H9 (cell line): ENCODE results near the gene EDC3. TPM values are rescaled to one million over a fixed set of nuclear protein-coding genes. Genes with fewer than 3 reads are reported as not detected.

Experiments used
- DNase-seq: peaks from one replicate; pipeline ENCODE4 v3.0.0-alpha.2; 2017
- H2AFZ ChIP-seq: one replicate; pipeline ENCODE4 v1.6.1; 2013; ENCODE audit warnings: mild to moderate bottlenecking, low read length, control low read depth, moderate library complexity
- H2AK5ac ChIP-seq: 2 replicates; pipeline ENCODE4 v1.6.1; 2013; ENCODE audit warnings: low read length, control low read depth, mixed read lengths; ENCODE audit not compliant: insufficient read length
- H2BK120ac ChIP-seq: one replicate; pipeline ENCODE4 v1.6.1; 2013; ENCODE audit warnings: low read depth, mild to moderate bottlenecking, low read length, control low read depth, inconsistent platforms; ENCODE audit not compliant: poor library complexity, severe bottlenecking
- H2BK12ac ChIP-seq: 2 replicates; pipeline ENCODE4 v1.6.1; 2013; ENCODE audit warnings: low read length, control low read depth, mixed read lengths, low read depth; ENCODE audit not compliant: insufficient read length
- H2BK15ac ChIP-seq: 2 replicates; pipeline ENCODE4 v1.6.1; 2013; ENCODE audit warnings: low read depth, low read length, control low read depth
- H2BK20ac ChIP-seq: one replicate; pipeline ENCODE4 v1.6.1; 2013; ENCODE audit warnings: low read depth, mild to moderate bottlenecking, low read length, control low read depth, inconsistent platforms; ENCODE audit not compliant: poor library complexity, severe bottlenecking
- H2BK5ac ChIP-seq: 2 replicates; pipeline ENCODE4 v1.6.1; 2013; ENCODE audit warnings: low read length, control low read depth, mixed read lengths; ENCODE audit not compliant: insufficient read length
- H3K14ac ChIP-seq: 2 replicates; pipeline ENCODE4 v1.6.1; 2013; ENCODE audit warnings: low read length, control low read depth; ENCODE audit not compliant: insufficient read depth
- H3K18ac ChIP-seq: 2 replicates; pipeline ENCODE4 v1.6.1; 2013; ENCODE audit warnings: low read depth, mild to moderate bottlenecking, mixed read lengths, low read length, control low read depth; ENCODE audit not compliant: insufficient read length
- H3K23ac ChIP-seq: 2 replicates; pipeline ENCODE4 v1.6.1; 2013; ENCODE audit warnings: low read length, control low read depth, mixed read lengths, low read depth; ENCODE audit not compliant: insufficient read length
- H3K23me2 ChIP-seq: 2 replicates; pipeline ENCODE4 v1.6.1; 2013; ENCODE audit warnings: low read depth, mild to moderate bottlenecking, mixed read lengths, low read length, control low read depth; ENCODE audit not compliant: insufficient read length, poor library complexity, severe bottlenecking
- H3K27ac ChIP-seq: 2 replicates; pipeline ENCODE4 v1.5.1; 2013; ENCODE audit warnings: low read length, control low read depth, mixed read lengths, low read depth; ENCODE audit not compliant: insufficient read length
- H3K27me3 ChIP-seq: 2 replicates; pipeline ENCODE4 v1.6.1; 2013; ENCODE audit warnings: low read length, control low read depth, inconsistent platforms; ENCODE audit not compliant: insufficient read depth
- H3K4ac ChIP-seq: 2 replicates; pipeline ENCODE4 v1.6.1; 2013; ENCODE audit warnings: low read depth, mild to moderate bottlenecking, control low read depth, inconsistent platforms, low read length, moderate library complexity
- H3K4me1 ChIP-seq: 2 replicates; pipeline ENCODE4 v1.6.1; 2013; ENCODE audit warnings: low read length, control low read depth, inconsistent platforms; ENCODE audit not compliant: insufficient read depth
- H3K4me2 ChIP-seq: 2 replicates; pipeline ENCODE4 v1.6.1; 2013; ENCODE audit warnings: low read length, control low read depth, mixed read lengths; ENCODE audit not compliant: insufficient read length, insufficient read depth
- H3K56ac ChIP-seq: 2 replicates; pipeline ENCODE4 v1.6.1; 2013; ENCODE audit warnings: low read depth, mild to moderate bottlenecking, mixed read lengths, low read length, control low read depth; ENCODE audit not compliant: insufficient read length
- H3K79me1 ChIP-seq: 2 replicates; pipeline ENCODE4 v1.6.1; 2013; ENCODE audit warnings: low read depth, mild to moderate bottlenecking, moderate library complexity, low read length, control low read depth, inconsistent platforms; ENCODE audit not compliant: insufficient read depth, poor library complexity, severe bottlenecking
- H3K79me2 ChIP-seq: 2 replicates; pipeline ENCODE4 v1.6.1; 2013; ENCODE audit warnings: low read length, control low read depth, inconsistent platforms; ENCODE audit not compliant: insufficient read depth
- H3K9ac ChIP-seq: 2 replicates; pipeline ENCODE4 v1.6.1; 2013; ENCODE audit warnings: low read length, control low read depth, mixed read lengths; ENCODE audit not compliant: insufficient read length; ENCODE audit errors: extremely low read depth
- H3K9me3 ChIP-seq: one replicate; pipeline ENCODE4 v1.6.1; 2013; ENCODE audit warnings: low read depth, low read length, inconsistent platforms; ENCODE audit not compliant: control insufficient read depth
- H3T11ph ChIP-seq: one replicate; pipeline ENCODE4 v1.6.1; 2013; ENCODE audit warnings: mild to moderate bottlenecking, low read length, control low read depth, inconsistent platforms
- H4K20me1 ChIP-seq: one replicate; pipeline ENCODE4 v1.6.1; 2013; ENCODE audit not compliant: control insufficient read depth, insufficient read length, insufficient read depth
- H4K5ac ChIP-seq: 2 replicates; pipeline ENCODE4 v1.6.1; 2013; ENCODE audit warnings: low read depth, mild to moderate bottlenecking, mixed read lengths, low read length, control low read depth; ENCODE audit not compliant: insufficient read length
- H4K8ac ChIP-seq: replicated peaks from 2 replicates; pipeline ENCODE4 v1.6.1; 2013; ENCODE audit warnings: low read length, control low read depth, mixed read lengths, low read depth; ENCODE audit not compliant: insufficient read length
- H4K91ac ChIP-seq: 2 replicates; pipeline ENCODE4 v1.6.1; 2013; ENCODE audit warnings: low read depth, mild to moderate bottlenecking, moderate library complexity, mixed read lengths, low read length, control low read depth; ENCODE audit not compliant: insufficient read length
- H3K27ac Mint-ChIP-seq, 3 experiments: 2 replicates in 2 of 3; 3 replicates in 1 of 3; pipeline ENCODE4 v1.8.0; 2020 to 2021; ENCODE audit warnings: mixed read lengths in 3 of 3, mild to moderate bottlenecking in 1 of 3, moderate library complexity in 1 of 3
- H3K27me3 Mint-ChIP-seq: 2 replicates; pipeline ENCODE4 v1.8.0; 2021; ENCODE audit warnings: low read depth, mild to moderate bottlenecking, moderate library complexity, mixed read lengths
- H3K36me3 Mint-ChIP-seq, 3 experiments: 2 replicates in 2 of 3; 3 replicates in 1 of 3; pipeline ENCODE4 v1.8.0; 2020 to 2021; ENCODE audit warnings: low read depth in 3 of 3, mixed read lengths in 3 of 3; ENCODE audit not compliant: insufficient read depth in 1 of 3
- H3K4me1 Mint-ChIP-seq, 2 experiments: 2 replicates each; pipeline ENCODE4 v1.8.0; 2020; ENCODE audit warnings: mixed read lengths in 2 of 2
- H3K4me3 Mint-ChIP-seq, 2 experiments: 2 replicates in 1 of 2; 3 replicates in 1 of 2; pipeline ENCODE4 v1.8.0; 2020 to 2021; ENCODE audit warnings: mild to moderate bottlenecking in 2 of 2, mixed read lengths in 2 of 2, moderate library complexity in 1 of 2
- H3K9me3 Mint-ChIP-seq, 2 experiments: 2 replicates in 1 of 2; 3 replicates in 1 of 2; pipeline ENCODE4 v1.8.0; 2020; ENCODE audit warnings: mild to moderate bottlenecking in 2 of 2, mixed read lengths in 2 of 2, moderate library complexity in 1 of 2
- WGBS: extraction: QIAGEN DNeasy Blood & Tissue Kit; methylation state at CpG from one replicate; pipeline ENCODE4 v1.1.7; 2013; ENCODE audit warnings: missing lambda C conversion rate, low lambda C conversion rate, mixed read lengths; ENCODE audit not compliant: insufficient read length; ENCODE audit errors: extremely low coverage; 5-methylcytosine and 5-hydroxymethylcytosine counted together
- total RNA-seq: library from RNA; stranded (reverse); gene quantifications from 2 replicates; pipeline ENCODE4 v1.2.1, GENCODE V29; 2021
- TF ChIP-seq, protein P1 (sequence below): fragments of 200-600 bp; sonication (generic); conservative IDR thresholded peaks from 3 replicates; pipeline ENCODE4 v1.8.0; 2021; ENCODE audit warnings: antibody characterized with exemption, mild to moderate bottlenecking

Gene EDC3
- total RNA-seq, 1 experiment from 2014 or later = 60.5 TPM

DNA sequence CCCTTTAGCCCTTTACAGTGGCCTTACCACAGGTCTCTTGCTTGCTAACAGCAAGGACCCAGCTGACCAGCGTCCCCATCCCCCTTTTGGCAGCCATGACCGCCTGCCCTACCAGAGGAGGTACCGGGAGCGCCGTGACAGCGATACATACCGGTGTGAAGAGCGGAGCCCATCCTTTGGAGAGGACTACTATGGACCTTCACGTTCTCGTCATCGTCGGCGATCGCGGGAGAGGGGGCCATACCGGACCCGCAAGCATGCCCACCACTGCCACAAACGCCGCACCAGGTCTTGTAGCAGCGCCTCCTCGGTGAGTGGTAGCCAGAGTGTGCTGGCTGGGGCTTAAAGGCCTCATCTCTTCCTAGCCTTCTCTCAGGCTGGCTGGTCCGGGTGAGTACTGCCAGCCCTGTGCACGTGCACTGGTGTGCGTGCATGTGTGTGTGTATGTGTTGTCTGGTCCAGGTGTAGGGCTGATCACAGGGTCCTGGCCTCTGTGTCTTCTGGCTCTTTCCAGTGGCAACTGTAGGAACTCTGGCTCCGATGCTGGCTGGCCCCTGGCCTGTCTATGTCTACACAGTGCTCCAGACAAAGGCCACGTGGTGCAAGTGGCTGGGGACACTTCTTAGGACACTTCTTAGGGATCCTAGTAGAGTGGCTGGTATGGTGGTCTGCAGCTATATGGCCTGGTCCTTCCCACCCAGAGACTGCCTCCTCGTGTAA is 75.7 kb downstream of the EDC3 start:
- H4K91ac ChIP-seq = no peak overlapping the region
- H3K4ac ChIP-seq = no peak overlapping the region
- Mint-ChIP-seq H3K27ac (peak overlapping the region in 1 of 3 experiments; percentile 53; a peak in 1 of 7 replicates), H3K36me3 (peaks cover 47 to 60% (median 58%) of the 10 kb centered on the region in 3 experiments; a peak in 6 of 7 replicates), H3K27me3 (no peaks in the 10 kb centered on the region; the same call in 1 of the 2 replicates), H3K4me1 (peaks cover 22 to 27% of the 10 kb centered on the region in 2 experiments), H3K9me3 (no peaks in the 10 kb centered on the region), H3K4me3 (no peak overlapping the region)
- no peak overlapping the region for H3T11ph ChIP-seq
- H4K8ac ChIP-seq = no peak overlapping the region
- no peaks in the 10 kb centered on the region for H3K4me1 ChIP-seq
- peaks cover 12% of the 10 kb centered on the region for H3K79me1 ChIP-seq
- no peak overlapping the region for H2BK15ac ChIP-seq
- peaks cover 9% of the 10 kb centered on the region for H3K23me2 ChIP-seq
- no peaks in the 10 kb centered on the region for H3K27me3 ChIP-seq
- no peak overlapping the region for H3K56ac ChIP-seq
- H4K5ac ChIP-seq = no peak overlapping the region
- no peaks in the 10 kb centered on the region for H3K9me3 ChIP-seq
- no peaks in the 10 kb centered on the region for H4K20me1 ChIP-seq
- H2BK120ac ChIP-seq = no peak overlapping the region
- H3K14ac ChIP-seq = no peak overlapping the region
- WGBS = no CpG with 5 or more reads among the region's 27 CpGs
- H3K23ac ChIP-seq = no peak overlapping the region
- H2AFZ ChIP-seq = no peak overlapping the region
- H2BK12ac ChIP-seq = no peak overlapping the region
- DNase-seq = no peak
- no peak overlapping the region for H3K27ac ChIP-seq
- peaks cover 25% of the 10 kb centered on the region; the same call in 1 of the 2 replicates for H3K79me2 ChIP-seq
- TF ChIP-seq, protein P1, sequence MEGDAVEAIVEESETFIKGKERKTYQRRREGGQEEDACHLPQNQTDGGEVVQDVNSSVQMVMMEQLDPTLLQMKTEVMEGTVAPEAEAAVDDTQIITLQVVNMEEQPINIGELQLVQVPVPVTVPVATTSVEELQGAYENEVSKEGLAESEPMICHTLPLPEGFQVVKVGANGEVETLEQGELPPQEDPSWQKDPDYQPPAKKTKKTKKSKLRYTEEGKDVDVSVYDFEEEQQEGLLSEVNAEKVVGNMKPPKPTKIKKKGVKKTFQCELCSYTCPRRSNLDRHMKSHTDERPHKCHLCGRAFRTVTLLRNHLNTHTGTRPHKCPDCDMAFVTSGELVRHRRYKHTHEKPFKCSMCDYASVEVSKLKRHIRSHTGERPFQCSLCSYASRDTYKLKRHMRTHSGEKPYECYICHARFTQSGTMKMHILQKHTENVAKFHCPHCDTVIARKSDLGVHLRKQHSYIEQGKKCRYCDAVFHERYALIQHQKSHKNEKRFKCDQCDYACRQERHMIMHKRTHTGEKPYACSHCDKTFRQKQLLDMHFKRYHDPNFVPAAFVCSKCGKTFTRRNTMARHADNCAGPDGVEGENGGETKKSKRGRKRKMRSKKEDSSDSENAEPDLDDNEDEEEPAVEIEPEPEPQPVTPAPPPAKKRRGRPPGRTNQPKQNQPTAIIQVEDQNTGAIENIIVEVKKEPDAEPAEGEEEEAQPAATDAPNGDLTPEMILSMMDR = no peak
- H2AK5ac ChIP-seq = no peak overlapping the region
- no peak overlapping the region for H3K9ac ChIP-seq
- no peak overlapping the region for H3K4me2 ChIP-seq
- no peak overlapping the region for H2BK5ac ChIP-seq
- no peak overlapping the region for H3K18ac ChIP-seq
- H2BK20ac ChIP-seq = no peak overlapping the region
